Esophagus squamous epithelium (tissue), 4 donors: ENCODE results near the gene OMA1.

Source experiments
- CTCF ChIP-seq, 6 experiments: fragments of 450-650 bp in 4 of 6; fragments of 200-600 bp in 2 of 6; sonication (generic) in 2 of 6; IDR thresholded peaks; one replicate each; pipeline ENCODE4 v1.5.1; 2016 to 2019; ENCODE audit warnings: antibody characterized with exemption in 6 of 6, mild to moderate bottlenecking in 4 of 6, moderate library complexity in 4 of 6
- POLR2A ChIP-seq, 4 donors: fragments of 450-650 bp; IDR thresholded peaks; one replicate each; pipeline ENCODE4 v1.6.1; 2017; ENCODE audit warnings: antibody characterized with exemption in 4 of 4, mild to moderate bottlenecking in 4 of 4, moderate library complexity in 3 of 4

- no peak for TF ChIP-seq CTCF (IDR thresholded peaks at IDR 0.05)
- no peak for TF ChIP-seq POLR2A (IDR thresholded peaks at IDR 0.05)
Measured at GRCh38 chr1:58481962-58482361, 64.6 kb downstream of the OMA1 start.
